ENCODE measurements around the gene SIRPD.

DNA sequence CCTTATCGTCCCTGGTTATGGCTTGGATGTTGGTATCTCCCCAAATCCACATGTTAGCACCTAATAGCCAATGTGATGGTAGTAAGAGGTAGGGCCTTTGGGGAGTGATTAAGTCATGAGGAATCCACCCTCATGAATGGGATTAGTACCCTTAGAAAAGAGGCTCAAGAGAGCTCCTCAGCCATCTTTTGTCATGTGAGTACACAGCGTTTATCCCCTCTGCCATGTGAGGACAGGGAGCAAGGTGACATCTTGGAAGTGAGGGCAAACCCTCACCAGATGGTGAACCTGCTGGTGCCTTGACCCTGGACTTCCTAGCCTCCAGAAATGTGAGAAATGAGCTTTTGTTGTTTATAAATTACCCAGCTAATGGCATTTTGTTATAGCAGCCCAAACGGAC, 50.2 kb downstream of the SIRPD start:
- TF ChIP-seq, protein P1, sequence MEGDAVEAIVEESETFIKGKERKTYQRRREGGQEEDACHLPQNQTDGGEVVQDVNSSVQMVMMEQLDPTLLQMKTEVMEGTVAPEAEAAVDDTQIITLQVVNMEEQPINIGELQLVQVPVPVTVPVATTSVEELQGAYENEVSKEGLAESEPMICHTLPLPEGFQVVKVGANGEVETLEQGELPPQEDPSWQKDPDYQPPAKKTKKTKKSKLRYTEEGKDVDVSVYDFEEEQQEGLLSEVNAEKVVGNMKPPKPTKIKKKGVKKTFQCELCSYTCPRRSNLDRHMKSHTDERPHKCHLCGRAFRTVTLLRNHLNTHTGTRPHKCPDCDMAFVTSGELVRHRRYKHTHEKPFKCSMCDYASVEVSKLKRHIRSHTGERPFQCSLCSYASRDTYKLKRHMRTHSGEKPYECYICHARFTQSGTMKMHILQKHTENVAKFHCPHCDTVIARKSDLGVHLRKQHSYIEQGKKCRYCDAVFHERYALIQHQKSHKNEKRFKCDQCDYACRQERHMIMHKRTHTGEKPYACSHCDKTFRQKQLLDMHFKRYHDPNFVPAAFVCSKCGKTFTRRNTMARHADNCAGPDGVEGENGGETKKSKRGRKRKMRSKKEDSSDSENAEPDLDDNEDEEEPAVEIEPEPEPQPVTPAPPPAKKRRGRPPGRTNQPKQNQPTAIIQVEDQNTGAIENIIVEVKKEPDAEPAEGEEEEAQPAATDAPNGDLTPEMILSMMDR (IDR thresholded peaks at IDR 0.05; ENCODE audit: poor library complexity, severe bottlenecking) = no peak
- TF ChIP-seq EZH2 (IDR thresholded peaks at IDR 0.05; ENCODE audit: borderline replicate concordance, insufficient read depth, low read length, poor library complexity, severe bottlenecking) (no peak), EP300 (conservative IDR thresholded peaks at IDR 0.05; ENCODE audit: poor library complexity, severe bottlenecking) (no peak), POLR2AphosphoS5 (IDR thresholded peaks at IDR 0.05) (no peak), TAF1 (IDR thresholded peaks at IDR 0.05; ENCODE audit: low read depth) (no peak), SMC3 (conservative IDR thresholded peaks at IDR 0.05; ENCODE audit: poor library complexity) (no peak), RAD21 (conservative IDR thresholded peaks at IDR 0.05) (no peak), MXI1 (conservative IDR thresholded peaks at IDR 0.05; ENCODE audit: poor library complexity, severe bottlenecking) (no peak)
- TF ChIP-seq, protein P2, sequence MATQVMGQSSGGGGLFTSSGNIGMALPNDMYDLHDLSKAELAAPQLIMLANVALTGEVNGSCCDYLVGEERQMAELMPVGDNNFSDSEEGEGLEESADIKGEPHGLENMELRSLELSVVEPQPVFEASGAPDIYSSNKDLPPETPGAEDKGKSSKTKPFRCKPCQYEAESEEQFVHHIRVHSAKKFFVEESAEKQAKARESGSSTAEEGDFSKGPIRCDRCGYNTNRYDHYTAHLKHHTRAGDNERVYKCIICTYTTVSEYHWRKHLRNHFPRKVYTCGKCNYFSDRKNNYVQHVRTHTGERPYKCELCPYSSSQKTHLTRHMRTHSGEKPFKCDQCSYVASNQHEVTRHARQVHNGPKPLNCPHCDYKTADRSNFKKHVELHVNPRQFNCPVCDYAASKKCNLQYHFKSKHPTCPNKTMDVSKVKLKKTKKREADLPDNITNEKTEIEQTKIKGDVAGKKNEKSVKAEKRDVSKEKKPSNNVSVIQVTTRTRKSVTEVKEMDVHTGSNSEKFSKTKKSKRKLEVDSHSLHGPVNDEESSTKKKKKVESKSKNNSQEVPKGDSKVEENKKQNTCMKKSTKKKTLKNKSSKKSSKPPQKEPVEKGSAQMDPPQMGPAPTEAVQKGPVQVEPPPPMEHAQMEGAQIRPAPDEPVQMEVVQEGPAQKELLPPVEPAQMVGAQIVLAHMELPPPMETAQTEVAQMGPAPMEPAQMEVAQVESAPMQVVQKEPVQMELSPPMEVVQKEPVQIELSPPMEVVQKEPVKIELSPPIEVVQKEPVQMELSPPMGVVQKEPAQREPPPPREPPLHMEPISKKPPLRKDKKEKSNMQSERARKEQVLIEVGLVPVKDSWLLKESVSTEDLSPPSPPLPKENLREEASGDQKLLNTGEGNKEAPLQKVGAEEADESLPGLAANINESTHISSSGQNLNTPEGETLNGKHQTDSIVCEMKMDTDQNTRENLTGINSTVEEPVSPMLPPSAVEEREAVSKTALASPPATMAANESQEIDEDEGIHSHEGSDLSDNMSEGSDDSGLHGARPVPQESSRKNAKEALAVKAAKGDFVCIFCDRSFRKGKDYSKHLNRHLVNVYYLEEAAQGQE (IDR thresholded peaks at IDR 0.05; ENCODE audit: borderline replicate concordance) = no peak

All from neural cell (in vitro differentiated cells).